Thoracic aorta (tissue), 2 donors: ENCODE measurements around the gene RGS17. TPM values are rescaled to one million over a fixed set of nuclear protein-coding genes. Genes with fewer than 3 reads are reported as not detected.

Source experiments
- ATAC-seq: fragments of 150-250 bp; one replicate; pipeline ENCODE4 v1.8.0; 2017; ENCODE audit warnings: low read depth; ENCODE audit not compliant: insufficient number of reproducible peaks, low FRiP score
- DNase-seq: peaks from one replicate; pipeline ENCODE4 v3.0.0-alpha.2; 2020; ENCODE audit warnings: low spot score
- H3K27ac ChIP-seq, 2 donors: fragments of 200-600 bp; sonication (generic); 1 replicate in 1 of 2; 2 replicates in 1 of 2; pipeline ENCODE4 v1.5.1; 2016; ENCODE audit warnings: mild to moderate bottlenecking in 2 of 2, moderate library complexity in 2 of 2
- H3K27me3 ChIP-seq: fragments of 200-600 bp; sonication (generic); replicated peaks from 2 replicates; pipeline ENCODE4 v1.6.0; 2016; ENCODE audit warnings: mild to moderate bottlenecking; ENCODE audit not compliant: insufficient read depth
- H3K36me3 ChIP-seq: fragments of 200-600 bp; sonication (generic); one replicate; pipeline ENCODE4 v1.5.1; 2016
- H3K4me1 ChIP-seq, 2 donors: fragments of 200-600 bp; sonication (generic); 1 replicate in 1 of 2; 2 replicates in 1 of 2; pipeline versions ENCODE4 v1.5.1 to v1.6.0; 2016; ENCODE audit warnings: low read depth in 2 of 2, mild to moderate bottlenecking in 1 of 2; ENCODE audit not compliant: control insufficient read depth in 1 of 2
- H3K4me3 ChIP-seq: fragments of 200-600 bp; sonication (generic); 2 replicates; pipeline ENCODE4 v1.5.1; 2016; ENCODE audit warnings: mild to moderate bottlenecking
- H3K9me3 ChIP-seq: fragments of 200-600 bp; sonication (generic); 2 replicates; pipeline ENCODE4 v1.5.1; 2016
- total RNA-seq, 2 donors: library from RNA; depleted of rRNA; stranded (reverse); fragments of >200 nt; gene quantifications; one replicate each; pipeline versions ENCODE4 v1.1.0 to v1.2.3, GENCODE V29; 2016
- TF ChIP-seq, protein P1 (sequence below): fragments of 200-600 bp; sonication (generic); IDR thresholded peaks from one replicate; pipeline ENCODE4 v1.5.1; 2019; ENCODE audit warnings: antibody characterized with exemption

The RGS17 gene
- total RNA-seq, 2 donors from 2014 or later = 3.4 to 3.7 TPM

GRCh38 chr6:152981219-152981618 is 149.9 kb downstream of the RGS17 start:
- TF ChIP-seq, protein P1, sequence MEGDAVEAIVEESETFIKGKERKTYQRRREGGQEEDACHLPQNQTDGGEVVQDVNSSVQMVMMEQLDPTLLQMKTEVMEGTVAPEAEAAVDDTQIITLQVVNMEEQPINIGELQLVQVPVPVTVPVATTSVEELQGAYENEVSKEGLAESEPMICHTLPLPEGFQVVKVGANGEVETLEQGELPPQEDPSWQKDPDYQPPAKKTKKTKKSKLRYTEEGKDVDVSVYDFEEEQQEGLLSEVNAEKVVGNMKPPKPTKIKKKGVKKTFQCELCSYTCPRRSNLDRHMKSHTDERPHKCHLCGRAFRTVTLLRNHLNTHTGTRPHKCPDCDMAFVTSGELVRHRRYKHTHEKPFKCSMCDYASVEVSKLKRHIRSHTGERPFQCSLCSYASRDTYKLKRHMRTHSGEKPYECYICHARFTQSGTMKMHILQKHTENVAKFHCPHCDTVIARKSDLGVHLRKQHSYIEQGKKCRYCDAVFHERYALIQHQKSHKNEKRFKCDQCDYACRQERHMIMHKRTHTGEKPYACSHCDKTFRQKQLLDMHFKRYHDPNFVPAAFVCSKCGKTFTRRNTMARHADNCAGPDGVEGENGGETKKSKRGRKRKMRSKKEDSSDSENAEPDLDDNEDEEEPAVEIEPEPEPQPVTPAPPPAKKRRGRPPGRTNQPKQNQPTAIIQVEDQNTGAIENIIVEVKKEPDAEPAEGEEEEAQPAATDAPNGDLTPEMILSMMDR = no peak
- Histone ChIP-seq H3K9me3 (no peaks in the 10 kb centered on the region), H3K27ac (no peak overlapping the region), H3K27me3 (no peaks in the 10 kb centered on the region), H3K4me3 (no peak overlapping the region), H3K36me3 (no peaks in the 10 kb centered on the region), H3K4me1 (peaks cover 15 to 38% of the 10 kb centered on the region in 2 donors)
- ATAC-seq (no peak), DNase-seq (no peak)

DNA sequence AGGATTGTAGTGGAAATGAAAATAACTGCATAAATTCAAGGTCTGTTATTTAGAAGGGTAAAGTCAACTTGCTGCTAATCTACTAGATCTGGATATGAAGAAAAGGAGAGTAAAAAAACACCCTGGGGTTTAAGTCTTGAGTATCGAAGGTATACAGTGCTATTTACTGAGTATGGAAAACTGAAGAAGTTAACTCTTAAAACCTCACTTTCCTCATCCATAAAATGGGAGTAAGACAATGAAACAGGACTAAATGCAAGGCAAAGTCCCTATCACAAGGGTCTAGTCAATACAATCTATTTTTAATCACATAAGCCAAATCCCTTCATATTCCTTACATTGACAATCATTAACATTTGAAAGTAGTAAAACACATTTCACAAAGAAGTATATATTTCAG is 150.4 kb downstream of the RGS17 start:
- TF ChIP-seq, protein P1 = no peak
- no peaks in the 10 kb centered on the region for H3K36me3 ChIP-seq
- H3K27me3 ChIP-seq = no peaks in the 10 kb centered on the region
- ATAC-seq (no peak), DNase-seq (no peak)
- no peaks in the 10 kb centered on the region for H3K9me3 ChIP-seq
- no peak overlapping the region for H3K27ac ChIP-seq
- peaks cover 15 to 37% of the 10 kb centered on the region in 2 donors for H3K4me1 ChIP-seq
- H3K4me3 ChIP-seq = no peak overlapping the region

DNA sequence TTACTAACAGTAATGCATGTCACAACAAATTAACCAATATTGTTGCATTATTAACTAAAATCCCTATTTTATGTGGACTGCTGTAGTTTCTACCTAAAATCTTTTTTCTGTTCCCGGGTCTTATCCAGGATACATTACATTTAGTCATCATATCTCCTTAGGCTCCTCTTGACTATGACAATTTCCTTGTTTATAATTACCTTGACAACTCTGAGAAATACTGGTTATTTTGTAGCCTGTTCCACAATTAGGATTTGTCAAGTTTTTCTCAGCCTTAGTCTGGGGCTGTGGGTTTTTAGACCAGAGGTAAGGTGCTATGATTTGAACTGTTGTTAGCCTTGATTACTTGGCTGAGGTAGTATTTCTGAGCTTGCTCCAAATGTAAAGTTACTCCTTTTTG is 152.0 kb downstream of the RGS17 start:
- no peaks in the 10 kb centered on the region for H3K9me3 ChIP-seq
- peaks cover 8 to 21% of the 10 kb centered on the region in 2 donors for H3K4me1 ChIP-seq
- H3K36me3 ChIP-seq = peaks cover 4% of the 10 kb centered on the region
- H3K27me3 ChIP-seq = no peaks in the 10 kb centered on the region
- no peak for ATAC-seq
- DNase-seq = no peak
- no peak overlapping the region for H3K27ac ChIP-seq
- no peak overlapping the region for H3K4me3 ChIP-seq
- TF ChIP-seq, protein P1 = no peak

GRCh38 chr6:152978058-152978457 is 153.0 kb downstream of the RGS17 start:
- no peaks in the 10 kb centered on the region for H3K9me3 ChIP-seq
- TF ChIP-seq, protein P1 = no peak
- peaks cover 8% of the 10 kb centered on the region for H3K36me3 ChIP-seq
- no peak overlapping the region for H3K4me3 ChIP-seq
- H3K27me3 ChIP-seq = no peaks in the 10 kb centered on the region
- no peak for DNase-seq
- H3K27ac ChIP-seq = no peak overlapping the region
- peaks cover 8 to 18% of the 10 kb centered on the region in 2 donors for H3K4me1 ChIP-seq
- ATAC-seq = no peak

- no peak overlapping the region for H3K4me3 ChIP-seq
- H3K9me3 ChIP-seq = no peaks in the 10 kb centered on the region
- no peak overlapping the region for H3K27ac ChIP-seq
- peaks cover 13% of the 10 kb centered on the region for H3K36me3 ChIP-seq
- no peak for DNase-seq
- TF ChIP-seq, protein P1 = no peak
- H3K27me3 ChIP-seq = no peaks in the 10 kb centered on the region
- ATAC-seq = no peak
- peaks cover 6 to 16% of the 10 kb centered on the region in 2 donors for H3K4me1 ChIP-seq
These were observed 153.5 kb downstream of the RGS17 start for GRCh38 chr6:152977556-152977955.
